Measurements from ENCODE around the gene FNDC5. TPM values are rescaled to one million over a fixed set of nuclear protein-coding genes. Genes with fewer than 3 reads are reported as not detected.

Gene FNDC5
- total RNA-seq, 1 experiment from 2014 or later: 2.6 TPM

GRCh38 chr1:32872192-32872460 is 1.4 kb upstream of the FNDC5 start:
- DNase-seq (ENCODE audit: low read depth, low spot score) (no peak), ATAC-seq (no peak)
- CTCF ChIA-PET: interaction anchor here (1.1 to 1.7 kb wide), 3 partner anchors 11 to 18 kb away, joined by 3 to 4 read pairs (median 3); no protein-coding TSS in a partner anchor
- no peak for TF ChIP-seq TCF7L2 (IDR thresholded peaks at IDR 0.05; ENCODE audit: low read depth, low read length)
- POLR2A ChIA-PET: no interaction called here
- H3K27me3 ChIP-seq (ENCODE audit: control insufficient read depth, insufficient read depth, low read length): peaks cover 4% of the 10 kb centered on the region
- no peak overlapping the region for H3K27ac ChIP-seq (ENCODE audit: low read length)
- in situ Hi-C loops (cut with HindIII; ENCODE audit: low pct_unique_long_range_greater_than_20kb, low sequenced_read_pairs) (no loop called here), intact Hi-C loops (cut with micrococcal nuclease; ENCODE audit: unreplicated experiment) (loop anchor here (10.0 kb wide), 2 partner anchors 213 to 427 kb away; partner anchors contain the start of gene AZIN2)
- no TSS peak for BruUV-seq (replicated peaks)
- no peak overlapping the region for H3K4me3 ChIP-seq (ENCODE audit: low read depth in 2 of 2, low read length in 2 of 2)
- peaks cover 14% of the 10 kb centered on the region for H3K4me1 ChIP-seq (ENCODE audit: control insufficient read depth, insufficient read depth, low read length)
- no peaks in the 10 kb centered on the region for H3K36me3 ChIP-seq (ENCODE audit: control insufficient read depth, insufficient read depth, low read length)
- H3K9me3 ChIP-seq (ENCODE audit: control insufficient read depth, insufficient read depth, low read depth, low read length): no peaks in the 10 kb centered on the region

- ATAC-seq: peak; percentile 57
- TF ChIP-seq TCF7L2 (IDR thresholded peaks at IDR 0.05; ENCODE audit: low read depth, low read length) (no peak), REST (IDR thresholded peaks at IDR 0.05; ENCODE audit: insufficient read depth in 1 of 2, low read depth in 2 of 2, low read length in 1 of 2) (no peak), CTCF (IDR thresholded peaks at IDR 0.05) (no peak), POLR2AphosphoS5 (IDR thresholded peaks at IDR 0.05; ENCODE audit: low read depth, low read length) (no peak), SIN3A (IDR thresholded peaks at IDR 0.05; ENCODE audit: borderline replicate concordance, insufficient read depth, low read depth, low read length) (no peak)
- POLR2A ChIA-PET: interaction anchor here (0.5 kb wide), 1 partner anchor 9 kb away, joined by 4 read pairs; no protein-coding TSS in a partner anchor
These were observed 866 bp upstream of the FNDC5 start for GRCh38 chr1:32871364-32872191.

More at GRCh38 chr1:32871364-32872191, 866 bp upstream of the FNDC5 start:
- no peaks in the 10 kb centered on the region for H3K9me3 ChIP-seq (ENCODE audit: control insufficient read depth, insufficient read depth, low read depth, low read length)
- peaks cover 4% of the 10 kb centered on the region for H3K27me3 ChIP-seq (ENCODE audit: control insufficient read depth, insufficient read depth, low read length)
- H3K4me3 ChIP-seq (ENCODE audit: low read depth in 2 of 2, low read length in 2 of 2): peak overlapping the region; percentile 40 to 58
- H3K36me3 ChIP-seq (ENCODE audit: control insufficient read depth, insufficient read depth, low read length): no peaks in the 10 kb centered on the region
- DNase-seq (ENCODE audit: low read depth, low spot score): no peak
- H3K4me1 ChIP-seq (ENCODE audit: control insufficient read depth, insufficient read depth, low read length): peaks cover 14% of the 10 kb centered on the region
- intact Hi-C loops (cut with micrococcal nuclease; ENCODE audit: unreplicated experiment) (loop anchor here (10.0 kb wide), 2 partner anchors 213 to 427 kb away; partner anchors contain the start of gene AZIN2), in situ Hi-C loops (cut with HindIII; ENCODE audit: low pct_unique_long_range_greater_than_20kb, low sequenced_read_pairs) (no loop called here)
- no peak overlapping the region for H3K27ac ChIP-seq (ENCODE audit: low read length)
- no TSS peak for BruUV-seq (replicated peaks)
- CTCF ChIA-PET: interaction anchor here (1.1 to 1.7 kb wide), 2 partner anchors 10 to 16 kb away, joined by 3 to 4 read pairs; no protein-coding TSS in a partner anchor

Data from Panc1 (cell line).